Retinal pigment epithelial cell (primary cell): Measurements from ENCODE around the gene MAN1B1.
"Not testable (repeated sequence)": the region's sequence is repeated elsewhere in the genome, so short reads cannot be mapped to it uniquely, and the experiment has no call there.

ENCODE experiments used
- DNase-seq: peaks from one replicate; pipeline ENCODE4 v3.0.0-alpha.2; 2010; ENCODE audit warnings: low read depth
- H3K4me3 ChIP-seq: 2 replicates; pipeline ENCODE4 v1.5.1; 2011; ENCODE audit warnings: mild to moderate bottlenecking, low read length, control low read depth, moderate library complexity
- CTCF ChIP-seq: conservative IDR thresholded peaks from 2 replicates; pipeline ENCODE4 v1.5.1; 2011; ENCODE audit warnings: low read depth, low read length, control low read depth, inconsistent platforms

The MAN1B1 gene

GRCh38 chr9:137062384-137062783 lies 24.4 kb upstream of the MAN1B1 start:
- no peak for DNase-seq
- TF ChIP-seq CTCF, result no peak
- H3K4me3 ChIP-seq, result no peak overlapping the region

GRCh38 chr9:137062798-137063197 lies 24.0 kb upstream of the MAN1B1 start:
- DNase-seq, H3K4me3 ChIP-seq: not testable (repeated sequence)

- no peak overlapping the region for H3K4me3 ChIP-seq
- no peak for DNase-seq
- no peak for TF ChIP-seq CTCF
These were observed 23.3 kb upstream of the MAN1B1 start for GRCh38 chr9:137063311-137064026.

GRCh38 chr9:137064027-137064879 lies 22.5 kb upstream of the MAN1B1 start:
- peak; percentile 91 for TF ChIP-seq CTCF
- DNase-seq, result no peak
- no peak overlapping the region for H3K4me3 ChIP-seq

GRCh38 chr9:137064880-137065164 lies 22.0 kb upstream of the MAN1B1 start:
- H3K4me3 ChIP-seq, result no peak overlapping the region
- TF ChIP-seq CTCF, result no peak
- no peak for DNase-seq

- H3K4me3 ChIP-seq, result no peak overlapping the region
- TF ChIP-seq CTCF, result no peak
- DNase-seq, result no peak
These were observed 21.3 kb upstream of the MAN1B1 start for GRCh38 chr9:137065336-137065967.

- no peak overlapping the region for H3K4me3 ChIP-seq
- no peak for DNase-seq
- TF ChIP-seq CTCF, result no peak
These were observed 20.5 kb upstream of the MAN1B1 start for GRCh38 chr9:137066096-137066861.
